Hepatic stellate cell (primary cell): Measurements from ENCODE around the gene PLXNA4.
A peak's percentile ranks its signal among the peaks of the same experiment; 100 is the strongest.

Source experiments
- DNase-seq: peaks from one replicate; pipeline ENCODE4 v3.0.0; 2011; ENCODE audit warnings: low spot score

PLXNA4 gene

GRCh38 chr7:132469264-132469663 lies 107.0 kb downstream of the PLXNA4 start:
- no peak for DNase-seq

- DNase-seq = no peak
These were observed 109.9 kb downstream of the PLXNA4 start for GRCh38 chr7:132466367-132466766.

GRCh38 chr7:132465516-132465915 lies 110.8 kb downstream of the PLXNA4 start:
- DNase-seq = no peak

- DNase-seq = peak; percentile 46
These were observed 111.5 kb downstream of the PLXNA4 start for GRCh38 chr7:132464740-132465139.

- no peak for DNase-seq
These were observed 112.3 kb downstream of the PLXNA4 start for GRCh38 chr7:132463922-132464321.

- no peak for DNase-seq
These were observed 113.8 kb downstream of the PLXNA4 start for GRCh38 chr7:132462478-132462877.

- no peak for DNase-seq
These were observed 115.2 kb downstream of the PLXNA4 start for GRCh38 chr7:132461032-132461592.

- no peak for DNase-seq
These were observed 117.5 kb downstream of the PLXNA4 start for GRCh38 chr7:132458729-132459128.

GRCh38 chr7:132457658-132458057 lies 118.6 kb downstream of the PLXNA4 start:
- no peak for DNase-seq

GRCh38 chr7:132456418-132456817 lies 119.9 kb downstream of the PLXNA4 start:
- no peak for DNase-seq

- DNase-seq = no peak
These were observed 120.9 kb downstream of the PLXNA4 start for GRCh38 chr7:132455378-132455777.

- no peak for DNase-seq
These were observed 122.4 kb downstream of the PLXNA4 start for GRCh38 chr7:132453826-132454225.

GRCh38 chr7:132451161-132451560 lies 125.1 kb downstream of the PLXNA4 start:
- DNase-seq = no peak

- no peak for DNase-seq
These were observed 125.6 kb downstream of the PLXNA4 start for GRCh38 chr7:132450696-132451095.

GRCh38 chr7:132450188-132450587 lies 126.1 kb downstream of the PLXNA4 start:
- no peak for DNase-seq

- no peak for DNase-seq
These were observed 129.5 kb downstream of the PLXNA4 start for GRCh38 chr7:132446666-132447278.

- DNase-seq = no peak
These were observed 130.0 kb downstream of the PLXNA4 start for GRCh38 chr7:132446260-132446659.

GRCh38 chr7:132443761-132444520 lies 132.3 kb downstream of the PLXNA4 start:
- no peak for DNase-seq

GRCh38 chr7:132441935-132442334 lies 134.3 kb downstream of the PLXNA4 start:
- no peak for DNase-seq

GRCh38 chr7:132440151-132440550 lies 136.1 kb downstream of the PLXNA4 start:
- DNase-seq = no peak

- no peak for DNase-seq
These were observed 137.3 kb downstream of the PLXNA4 start for GRCh38 chr7:132438926-132439325.

GRCh38 chr7:132437730-132438129 lies 138.5 kb downstream of the PLXNA4 start:
- DNase-seq = no peak

GRCh38 chr7:132436121-132436520 lies 140.1 kb downstream of the PLXNA4 start:
- no peak for DNase-seq
